ENCODE results near the gene TMEM150B.

DNA sequence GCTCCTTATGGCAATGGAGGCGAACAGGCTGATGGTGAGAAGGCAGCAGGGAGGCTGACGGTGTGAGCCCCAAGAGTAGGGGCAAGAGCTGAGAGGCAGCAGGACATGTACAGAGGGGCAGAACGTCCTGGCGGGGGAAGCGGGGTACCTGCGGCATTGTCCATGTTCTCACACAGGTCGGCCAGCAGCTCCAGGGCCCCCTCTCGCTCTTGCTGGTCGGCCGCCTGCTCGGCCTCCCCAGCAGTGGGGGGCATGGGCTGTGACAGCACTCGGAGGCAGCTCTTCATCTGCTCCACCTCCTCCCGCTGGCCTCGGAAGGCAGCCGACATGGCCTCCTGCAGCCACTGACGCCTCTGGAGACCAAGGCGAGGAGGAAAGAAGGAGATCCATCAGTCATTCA, 47.6 kb downstream of the TMEM150B start:
- TF ChIP-seq, protein P1, sequence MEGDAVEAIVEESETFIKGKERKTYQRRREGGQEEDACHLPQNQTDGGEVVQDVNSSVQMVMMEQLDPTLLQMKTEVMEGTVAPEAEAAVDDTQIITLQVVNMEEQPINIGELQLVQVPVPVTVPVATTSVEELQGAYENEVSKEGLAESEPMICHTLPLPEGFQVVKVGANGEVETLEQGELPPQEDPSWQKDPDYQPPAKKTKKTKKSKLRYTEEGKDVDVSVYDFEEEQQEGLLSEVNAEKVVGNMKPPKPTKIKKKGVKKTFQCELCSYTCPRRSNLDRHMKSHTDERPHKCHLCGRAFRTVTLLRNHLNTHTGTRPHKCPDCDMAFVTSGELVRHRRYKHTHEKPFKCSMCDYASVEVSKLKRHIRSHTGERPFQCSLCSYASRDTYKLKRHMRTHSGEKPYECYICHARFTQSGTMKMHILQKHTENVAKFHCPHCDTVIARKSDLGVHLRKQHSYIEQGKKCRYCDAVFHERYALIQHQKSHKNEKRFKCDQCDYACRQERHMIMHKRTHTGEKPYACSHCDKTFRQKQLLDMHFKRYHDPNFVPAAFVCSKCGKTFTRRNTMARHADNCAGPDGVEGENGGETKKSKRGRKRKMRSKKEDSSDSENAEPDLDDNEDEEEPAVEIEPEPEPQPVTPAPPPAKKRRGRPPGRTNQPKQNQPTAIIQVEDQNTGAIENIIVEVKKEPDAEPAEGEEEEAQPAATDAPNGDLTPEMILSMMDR (conservative IDR thresholded peaks at IDR 0.05; ENCODE audit: low read depth, low read length): no peak
- TF ChIP-seq EZH2 (IDR thresholded peaks at IDR 0.05; ENCODE audit: borderline replicate concordance, low read depth, low read length, poor library complexity, severe bottlenecking): no peak

Data from A673 (cell line).